ENCODE results near the gene ZMYM4. TPM values are rescaled to one million over a fixed set of nuclear protein-coding genes. Genes with fewer than 3 reads are reported as not detected.
"Not testable (repeated sequence)": the region's sequence is repeated elsewhere in the genome, so short reads cannot be mapped to it uniquely, and the experiment has no call there.

The ZMYM4 gene
- polyA plus RNA-seq, 1 donor from 2014 or later = 36.1 TPM

DNA sequence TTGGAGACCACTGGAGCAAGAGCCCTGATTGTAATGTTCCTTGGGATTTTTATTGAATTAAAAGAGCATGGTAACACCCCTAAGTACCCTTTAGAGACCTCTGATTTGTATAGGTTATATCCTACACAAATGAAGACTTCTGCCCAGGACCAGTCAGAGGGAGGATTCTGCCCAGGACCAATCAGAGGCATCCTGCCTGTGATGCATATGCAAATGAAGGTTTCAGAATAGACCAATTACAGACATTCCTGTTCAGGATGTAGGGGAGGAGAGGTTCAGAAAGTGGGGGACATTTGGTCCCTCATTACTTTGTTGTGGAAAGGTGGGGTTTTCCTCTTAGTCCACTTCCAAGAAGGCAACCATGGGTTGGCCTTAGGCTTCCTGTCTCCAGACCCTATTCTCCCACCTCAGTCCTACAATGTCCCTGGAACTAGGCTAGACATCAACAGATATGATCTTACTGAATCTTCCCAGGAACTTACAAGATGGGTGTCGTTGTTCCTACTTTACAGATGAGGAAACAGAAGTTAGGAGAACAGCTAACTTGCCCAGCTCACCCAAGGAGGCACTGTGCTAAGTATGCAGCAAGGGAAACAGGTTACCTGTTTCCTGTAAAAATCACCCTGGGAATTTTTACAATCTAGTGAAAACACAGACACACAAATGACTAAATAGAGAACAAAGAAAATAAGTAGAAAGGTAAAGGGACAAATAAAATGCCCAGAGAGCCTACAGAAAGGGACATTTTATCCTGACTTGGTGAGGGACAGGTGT, 38.7 kb upstream of the ZMYM4 start:
- Histone ChIP-seq H3K9me3 (ENCODE audit: low read length) (no peaks in the 10 kb centered on the region), H3K36me3 (ENCODE audit: insufficient read depth, low read length) (no peaks in the 10 kb centered on the region), H3F3A (ENCODE audit: insufficient read depth, low read length, poor library complexity, severe bottlenecking) (no peaks in the 10 kb centered on the region), H4K20me1 (ENCODE audit: insufficient read depth) (no peaks in the 10 kb centered on the region), H3K9ac (ENCODE audit: low read length) (no peak overlapping the region), H3K27ac (ENCODE audit: low read length) (no peak overlapping the region), H3K79me2 (replicated peaks; ENCODE audit: insufficient read depth, low read length) (no peaks in the 10 kb centered on the region), H3K27me3 (ENCODE audit: insufficient read depth, low read depth, low read length) (no peaks in the 10 kb centered on the region), H2AFZ (ENCODE audit: low read depth, low read length) (no peak overlapping the region), H3K4me3 (ENCODE audit: low read length) (no peak overlapping the region), H3K4me2 (ENCODE audit: low read length) (no peak overlapping the region), H3K9me2 (ENCODE audit: insufficient read depth, low read length) (no peaks in the 10 kb centered on the region)
- TF ChIP-seq MXI1 (conservative IDR thresholded peaks at IDR 0.05; ENCODE audit: poor library complexity, severe bottlenecking) = no peak
- TF ChIP-seq EZH2 (IDR thresholded peaks at IDR 0.05; ENCODE audit: borderline replicate concordance, insufficient read depth, low read length, poor library complexity, severe bottlenecking) = no peak
- TF ChIP-seq, protein P1, sequence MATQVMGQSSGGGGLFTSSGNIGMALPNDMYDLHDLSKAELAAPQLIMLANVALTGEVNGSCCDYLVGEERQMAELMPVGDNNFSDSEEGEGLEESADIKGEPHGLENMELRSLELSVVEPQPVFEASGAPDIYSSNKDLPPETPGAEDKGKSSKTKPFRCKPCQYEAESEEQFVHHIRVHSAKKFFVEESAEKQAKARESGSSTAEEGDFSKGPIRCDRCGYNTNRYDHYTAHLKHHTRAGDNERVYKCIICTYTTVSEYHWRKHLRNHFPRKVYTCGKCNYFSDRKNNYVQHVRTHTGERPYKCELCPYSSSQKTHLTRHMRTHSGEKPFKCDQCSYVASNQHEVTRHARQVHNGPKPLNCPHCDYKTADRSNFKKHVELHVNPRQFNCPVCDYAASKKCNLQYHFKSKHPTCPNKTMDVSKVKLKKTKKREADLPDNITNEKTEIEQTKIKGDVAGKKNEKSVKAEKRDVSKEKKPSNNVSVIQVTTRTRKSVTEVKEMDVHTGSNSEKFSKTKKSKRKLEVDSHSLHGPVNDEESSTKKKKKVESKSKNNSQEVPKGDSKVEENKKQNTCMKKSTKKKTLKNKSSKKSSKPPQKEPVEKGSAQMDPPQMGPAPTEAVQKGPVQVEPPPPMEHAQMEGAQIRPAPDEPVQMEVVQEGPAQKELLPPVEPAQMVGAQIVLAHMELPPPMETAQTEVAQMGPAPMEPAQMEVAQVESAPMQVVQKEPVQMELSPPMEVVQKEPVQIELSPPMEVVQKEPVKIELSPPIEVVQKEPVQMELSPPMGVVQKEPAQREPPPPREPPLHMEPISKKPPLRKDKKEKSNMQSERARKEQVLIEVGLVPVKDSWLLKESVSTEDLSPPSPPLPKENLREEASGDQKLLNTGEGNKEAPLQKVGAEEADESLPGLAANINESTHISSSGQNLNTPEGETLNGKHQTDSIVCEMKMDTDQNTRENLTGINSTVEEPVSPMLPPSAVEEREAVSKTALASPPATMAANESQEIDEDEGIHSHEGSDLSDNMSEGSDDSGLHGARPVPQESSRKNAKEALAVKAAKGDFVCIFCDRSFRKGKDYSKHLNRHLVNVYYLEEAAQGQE (IDR thresholded peaks at IDR 0.05; ENCODE audit: borderline replicate concordance) = no peak
- no peak for TF ChIP-seq SMC3 (conservative IDR thresholded peaks at IDR 0.05; ENCODE audit: poor library complexity)
- no peak for TF ChIP-seq RAD21 (conservative IDR thresholded peaks at IDR 0.05)
- no peak for TF ChIP-seq TAF1 (IDR thresholded peaks at IDR 0.05; ENCODE audit: low read depth)
- no peak for TF ChIP-seq EP300 (conservative IDR thresholded peaks at IDR 0.05; ENCODE audit: poor library complexity, severe bottlenecking)
- TF ChIP-seq POLR2AphosphoS5 (IDR thresholded peaks at IDR 0.05) = no peak
- TF ChIP-seq, protein P2, sequence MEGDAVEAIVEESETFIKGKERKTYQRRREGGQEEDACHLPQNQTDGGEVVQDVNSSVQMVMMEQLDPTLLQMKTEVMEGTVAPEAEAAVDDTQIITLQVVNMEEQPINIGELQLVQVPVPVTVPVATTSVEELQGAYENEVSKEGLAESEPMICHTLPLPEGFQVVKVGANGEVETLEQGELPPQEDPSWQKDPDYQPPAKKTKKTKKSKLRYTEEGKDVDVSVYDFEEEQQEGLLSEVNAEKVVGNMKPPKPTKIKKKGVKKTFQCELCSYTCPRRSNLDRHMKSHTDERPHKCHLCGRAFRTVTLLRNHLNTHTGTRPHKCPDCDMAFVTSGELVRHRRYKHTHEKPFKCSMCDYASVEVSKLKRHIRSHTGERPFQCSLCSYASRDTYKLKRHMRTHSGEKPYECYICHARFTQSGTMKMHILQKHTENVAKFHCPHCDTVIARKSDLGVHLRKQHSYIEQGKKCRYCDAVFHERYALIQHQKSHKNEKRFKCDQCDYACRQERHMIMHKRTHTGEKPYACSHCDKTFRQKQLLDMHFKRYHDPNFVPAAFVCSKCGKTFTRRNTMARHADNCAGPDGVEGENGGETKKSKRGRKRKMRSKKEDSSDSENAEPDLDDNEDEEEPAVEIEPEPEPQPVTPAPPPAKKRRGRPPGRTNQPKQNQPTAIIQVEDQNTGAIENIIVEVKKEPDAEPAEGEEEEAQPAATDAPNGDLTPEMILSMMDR (IDR thresholded peaks at IDR 0.05; ENCODE audit: poor library complexity, severe bottlenecking) = no peak

DNA sequence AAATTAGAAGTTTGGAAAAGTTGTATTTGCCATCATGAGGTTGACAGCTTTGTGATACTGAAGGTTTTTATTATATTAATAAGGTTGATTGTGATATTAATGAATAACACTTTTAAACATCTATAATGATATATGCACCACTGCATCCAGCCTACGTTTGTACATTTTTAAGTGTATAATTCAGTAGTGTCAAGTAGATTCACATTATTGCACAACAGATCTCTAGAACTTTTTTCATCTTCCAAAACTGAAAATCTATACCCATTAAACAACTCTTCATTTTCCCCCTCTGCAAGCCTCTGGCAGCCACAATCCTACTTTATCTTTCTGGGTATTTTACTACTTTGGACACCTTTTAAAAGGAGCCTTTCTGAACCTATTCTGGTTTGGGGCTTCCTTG, 37.2 kb upstream of the ZMYM4 start:
- no peaks in the 10 kb centered on the region for H3K27me3 ChIP-seq (ENCODE audit: insufficient read depth, low read depth, low read length)
- no peaks in the 10 kb centered on the region for H3K9me2 ChIP-seq (ENCODE audit: insufficient read depth, low read length)
- H3K36me3 ChIP-seq (ENCODE audit: insufficient read depth, low read length) = no peaks in the 10 kb centered on the region
- H2AFZ ChIP-seq (ENCODE audit: low read depth, low read length) = no peak overlapping the region
- no peaks in the 10 kb centered on the region for H3F3A ChIP-seq (ENCODE audit: insufficient read depth, low read length, poor library complexity, severe bottlenecking)
- no peak overlapping the region for H3K4me3 ChIP-seq (ENCODE audit: low read length)
- TF ChIP-seq POLR2AphosphoS5 (IDR thresholded peaks at IDR 0.05) (no peak), EZH2 (IDR thresholded peaks at IDR 0.05; ENCODE audit: borderline replicate concordance, insufficient read depth, low read length, poor library complexity, severe bottlenecking) (no peak), EP300 (conservative IDR thresholded peaks at IDR 0.05; ENCODE audit: poor library complexity, severe bottlenecking) (no peak), SMC3 (conservative IDR thresholded peaks at IDR 0.05; ENCODE audit: poor library complexity) (no peak), RAD21 (conservative IDR thresholded peaks at IDR 0.05) (no peak)
- TF ChIP-seq, protein P1 (IDR thresholded peaks at IDR 0.05; ENCODE audit: borderline replicate concordance) = no peak
- TF ChIP-seq, protein P2 (IDR thresholded peaks at IDR 0.05; ENCODE audit: poor library complexity, severe bottlenecking) = no peak
- no peaks in the 10 kb centered on the region for H4K20me1 ChIP-seq (ENCODE audit: insufficient read depth)
- no peaks in the 10 kb centered on the region for H3K9me3 ChIP-seq (ENCODE audit: low read length)
- no peak overlapping the region for H3K27ac ChIP-seq (ENCODE audit: low read length)
- no peak overlapping the region for H3K4me2 ChIP-seq (ENCODE audit: low read length)
- no peak overlapping the region for H3K9ac ChIP-seq (ENCODE audit: low read length)
- no peaks in the 10 kb centered on the region for H3K79me2 ChIP-seq (replicated peaks; ENCODE audit: insufficient read depth, low read length)

DNA sequence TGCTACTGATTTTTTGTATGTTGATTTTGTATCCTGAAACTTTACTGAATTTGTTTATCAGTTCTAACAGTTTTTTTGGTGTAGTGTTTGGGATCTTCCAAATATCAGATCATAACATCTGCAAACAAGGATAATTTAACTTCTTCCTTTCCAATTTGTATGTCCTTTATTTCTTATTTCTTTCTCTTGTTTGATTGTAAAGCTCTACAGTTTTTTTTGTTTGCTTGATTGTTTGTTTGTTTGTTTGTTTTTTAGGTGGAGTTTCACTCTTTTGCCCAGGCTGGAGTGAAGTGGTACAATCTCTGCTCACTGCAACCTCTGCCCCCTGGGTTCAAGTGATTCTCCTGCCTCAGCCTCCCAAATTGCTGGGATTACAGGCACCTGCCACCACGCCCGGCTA, 31.7 kb upstream of the ZMYM4 start:
- H3K79me2 ChIP-seq (replicated peaks; ENCODE audit: insufficient read depth, low read length); H3K36me3 ChIP-seq (ENCODE audit: insufficient read depth, low read length); H3K9ac ChIP-seq (ENCODE audit: low read length); H3K27ac ChIP-seq (ENCODE audit: low read length); H4K20me1 ChIP-seq (ENCODE audit: insufficient read depth); H3K9me3 ChIP-seq (ENCODE audit: low read length); H3K4me2 ChIP-seq (ENCODE audit: low read length); H3K4me3 ChIP-seq (ENCODE audit: low read length); H3K9me2 ChIP-seq (ENCODE audit: insufficient read depth, low read length); H2AFZ ChIP-seq (ENCODE audit: low read depth, low read length); H3F3A ChIP-seq (ENCODE audit: insufficient read depth, low read length, poor library complexity, severe bottlenecking); H3K27me3 ChIP-seq (ENCODE audit: insufficient read depth, low read depth, low read length): not testable (repeated sequence)

Data from neural cell (in vitro differentiated cells).